H1 (cell line): Measurements from ENCODE around the gene CYGB. TPM values are rescaled to one million over a fixed set of nuclear protein-coding genes. Genes with fewer than 3 reads are reported as not detected.
A peak's percentile ranks its signal among the peaks of the same experiment; 100 is the strongest.

ENCODE experiments used
- CTCF ChIA-PET: fragments of 300-600 bp; sonication (Branson Sonifier 250); formaldehyde crosslinking; loops from one replicate; lab custom pipeline; 2021; ENCODE audit not compliant: partially characterized antibody; lab: Charles Lee
- POLR2A ChIA-PET: fragments of 300-600 bp; sonication (Branson Sonifier 250); formaldehyde crosslinking; loops from one replicate; lab custom pipeline; 2021; ENCODE audit warnings: inconsistent platforms; ENCODE audit not compliant: partially characterized antibody; lab: Charles Lee
- DNase-seq, 2 experiments: peaks; one replicate each; pipeline versions ENCODE4 v3.0.0 to v3.0.0-alpha.2; 2010 to 2022; ENCODE audit warnings: low spot score in 2 of 2, low read depth in 1 of 2, mixed read lengths in 1 of 2
- FAIRE-seq: peaks from 2 replicates; lab custom pipeline; 2011; peaks lifted over from hg19 to GRCh38; lab: Jason Lieb, UNC
- H2AFZ ChIP-seq: 2 replicates; pipeline ENCODE4 v1.8.1; 2012; ENCODE audit warnings: low read length, inconsistent platforms
- H2AK5ac ChIP-seq: 2 replicates; pipeline ENCODE4 v1.6.1; 2013; ENCODE audit warnings: low read depth, low read length
- H2BK120ac ChIP-seq: replicated peaks from 2 replicates; pipeline ENCODE3; 2013; ENCODE audit warnings: low read depth, low read length, inconsistent platforms
- H2BK12ac ChIP-seq: 2 replicates; pipeline ENCODE4 v1.6.1; 2013; ENCODE audit warnings: low read depth, low read length
- H2BK15ac ChIP-seq: 2 replicates; pipeline ENCODE4 v1.6.1; 2013; ENCODE audit warnings: low read length
- H2BK20ac ChIP-seq: 2 replicates; pipeline ENCODE4 v1.6.1; 2013; ENCODE audit warnings: low read length
- H2BK5ac ChIP-seq: 2 replicates; pipeline ENCODE4 v1.6.1; 2013; ENCODE audit warnings: low read depth, low read length
- H3K14ac ChIP-seq: 2 replicates; pipeline ENCODE4 v1.6.1; 2013; ENCODE audit warnings: inconsistent platforms; ENCODE audit not compliant: insufficient read length
- H3K18ac ChIP-seq: 2 replicates; pipeline ENCODE4 v1.6.1; 2013; ENCODE audit warnings: low read length; ENCODE audit errors: extremely low read depth
- H3K23ac ChIP-seq: 2 replicates; pipeline ENCODE4 v1.6.1; 2013; ENCODE audit warnings: inconsistent platforms; ENCODE audit not compliant: insufficient read length
- H3K23me2 ChIP-seq: 2 replicates; pipeline ENCODE4 v1.6.1; 2013; ENCODE audit warnings: low read depth, low read length
- H3K27ac ChIP-seq: 2 replicates; pipeline ENCODE4 v1.6.1; 2011; ENCODE audit warnings: low read depth, low read length, inconsistent platforms
- H3K27me3 ChIP-seq, 4 experiments: replicated peaks in 1 of 4; 1 replicate in 1 of 4; 2 replicates in 3 of 4; pipeline versions ENCODE4 v1.6.1 to v1.8.1; 2011 to 2013; ENCODE audit warnings: low read length in 3 of 4, mild to moderate bottlenecking in 3 of 4, inconsistent platforms in 2 of 4, mixed read lengths in 2 of 4, moderate library complexity in 1 of 4; ENCODE audit not compliant: control insufficient read depth in 3 of 4, insufficient read depth in 3 of 4; ENCODE audit errors: extremely low read depth in 1 of 4
- H3K36me3 ChIP-seq, 4 experiments: 2 replicates each; pipeline versions ENCODE4 v1.6.1 to v1.8.1; 2011 to 2013; ENCODE audit warnings: mild to moderate bottlenecking in 4 of 4, low read length in 3 of 4, moderate library complexity in 2 of 4, control low read depth in 1 of 4, inconsistent platforms in 1 of 4; ENCODE audit not compliant: insufficient read depth in 4 of 4, control insufficient read depth in 2 of 4
- H3K4ac ChIP-seq: replicated peaks from 2 replicates; pipeline ENCODE3; 2013; ENCODE audit warnings: low read length, low read depth, mixed read lengths, inconsistent platforms; ENCODE audit not compliant: insufficient read length
- H3K4me1 ChIP-seq, 4 experiments: replicated peaks in 1 of 4; 1 replicate in 1 of 4; 2 replicates in 3 of 4; pipeline versions ENCODE4 v1.6.1 to v1.8.1; 2011 to 2013; ENCODE audit warnings: low read length in 3 of 4, inconsistent platforms in 2 of 4, mixed read lengths in 1 of 4; ENCODE audit not compliant: insufficient read depth in 4 of 4, control insufficient read depth in 3 of 4
- H3K4me2 ChIP-seq, 2 experiments: 2 replicates each; pipeline versions ENCODE4 v1.6.1 to v1.8.1; 2011 to 2013; ENCODE audit warnings: low read depth in 2 of 2, low read length in 2 of 2, control low read depth in 1 of 2, inconsistent platforms in 1 of 2, mild to moderate bottlenecking in 1 of 2; ENCODE audit not compliant: insufficient read depth in 1 of 2
- H3K4me3 ChIP-seq, 4 experiments: fragments of 200-600, 300-600 bp in 1 of 4; sonication (generic), shearing (Covaris generic), sonication (Bioruptor Twin) in 1 of 4; 2 replicates each; pipeline versions ENCODE4 v1.5.1 to v1.8.1; 2011 to 2016; ENCODE audit warnings: low read length in 4 of 4, low read depth in 3 of 4, control low read depth in 2 of 4, inconsistent platforms in 2 of 4, mild to moderate bottlenecking in 2 of 4, mixed read lengths in 1 of 4, moderate library complexity in 1 of 4; ENCODE audit not compliant: insufficient read depth in 2 of 4; ENCODE audit errors: extremely low read depth in 1 of 4
- H3K56ac ChIP-seq: replicated peaks from 2 replicates; pipeline ENCODE3; 2013; ENCODE audit warnings: low read depth, mild to moderate bottlenecking, mixed read lengths, low read length, inconsistent platforms; ENCODE audit not compliant: insufficient read length
- H3K79me1 ChIP-seq: 2 replicates; pipeline ENCODE4 v1.6.1; 2013; ENCODE audit warnings: low read depth, low read length, control low read depth
- H3K79me2 ChIP-seq, 2 experiments: 2 replicates each; pipeline versions ENCODE4 v1.6.1 to v1.8.1; 2012 to 2013; ENCODE audit warnings: low read length in 2 of 2, mild to moderate bottlenecking in 2 of 2, inconsistent platforms in 1 of 2; ENCODE audit not compliant: insufficient read depth in 2 of 2, control insufficient read depth in 1 of 2
- H3K9ac ChIP-seq, 4 experiments: replicated peaks in 1 of 4; 1 replicate in 1 of 4; 2 replicates in 3 of 4; pipeline versions ENCODE4 v1.6.1 to v1.8.1; 2011 to 2013; ENCODE audit warnings: low read depth in 3 of 4, low read length in 3 of 4, control low read depth in 2 of 4, mild to moderate bottlenecking in 2 of 4, moderate library complexity in 2 of 4, inconsistent platforms in 1 of 4; ENCODE audit errors: extremely low read depth in 1 of 4
- H3K9me3 ChIP-seq, 2 experiments: 2 replicates each; pipeline versions ENCODE4 v1.6.1 to v1.8.1; 2012 to 2013; ENCODE audit warnings: mild to moderate bottlenecking in 2 of 2, moderate library complexity in 2 of 2, control low read depth in 1 of 2, inconsistent platforms in 1 of 2, low read depth in 1 of 2, low read length in 1 of 2, mixed read lengths in 1 of 2; ENCODE audit not compliant: insufficient read depth in 2 of 2
- H4K20me1 ChIP-seq, 2 experiments: replicated peaks in 1 of 2; 2 replicates each; pipeline versions ENCODE3 to v1.8.1; 2011 to 2013; ENCODE audit warnings: inconsistent platforms in 2 of 2, low read length in 2 of 2, mild to moderate bottlenecking in 1 of 2; ENCODE audit not compliant: insufficient read depth in 2 of 2, control insufficient read depth in 1 of 2
- H4K5ac ChIP-seq: 2 replicates; pipeline ENCODE4 v1.6.1; 2013; ENCODE audit warnings: low read length, low read depth, mixed read lengths, inconsistent platforms; ENCODE audit not compliant: insufficient read length
- H4K8ac ChIP-seq: 2 replicates; pipeline ENCODE4 v1.8.0; 2013; ENCODE audit warnings: mild to moderate bottlenecking, moderate library complexity, low read length, inconsistent platforms; ENCODE audit not compliant: insufficient read depth; ENCODE audit errors: extremely low read depth
- H4K91ac ChIP-seq: replicated peaks from 2 replicates; pipeline ENCODE3; 2013; ENCODE audit warnings: low read length, mixed read lengths, inconsistent platforms; ENCODE audit not compliant: insufficient read length
- BRCA1 ChIP-seq: IDR thresholded peaks from 2 replicates; pipeline ENCODE4 v1.6.1; 2012; ENCODE audit warnings: low read depth, low read length, improper control_type of control experiment
- CHD1 ChIP-seq: IDR thresholded peaks from 2 replicates; pipeline ENCODE4 v1.6.1; 2012; ENCODE audit warnings: low read depth, low read length, improper control_type of control experiment
- CHD2 ChIP-seq: IDR thresholded peaks from 2 replicates; pipeline ENCODE4 v1.6.1; 2012; ENCODE audit warnings: low read length, improper control_type of control experiment
- CTCF ChIP-seq, 3 experiments: IDR thresholded peaks; 1 replicate in 2 of 3; 2 replicates in 1 of 3; pipeline versions ENCODE4 v1.5.1 to v1.6.1; 2011; ENCODE audit warnings: low read length in 3 of 3, mild to moderate bottlenecking in 3 of 3, inconsistent platforms in 2 of 3, low read depth in 1 of 3, moderate library complexity in 1 of 3; ENCODE audit not compliant: insufficient read depth in 1 of 3; ENCODE audit errors: control extremely low read depth in 1 of 3
- E2F6 ChIP-seq: IDR thresholded peaks from 2 replicates; pipeline ENCODE4 v1.6.1; 2012; ENCODE audit warnings: inconsistent platforms
- SAP30 ChIP-seq: fragments of 300-600 bp; sonication (generic); IDR thresholded peaks from 2 replicates; pipeline ENCODE4 v1.7.1; 2012; ENCODE audit warnings: low read length, moderate library complexity, mild to moderate bottlenecking, inconsistent platforms; ENCODE audit not compliant: insufficient read depth, insufficient replicate concordance
- SIN3A ChIP-seq, 2 experiments: IDR thresholded peaks in 1 of 2; conservative IDR thresholded peaks in 1 of 2; 2 replicates each; pipeline ENCODE4 v1.6.1; 2011 to 2012; ENCODE audit warnings: low read length in 2 of 2, improper control_type of control experiment in 1 of 2, low read depth in 1 of 2, mild to moderate bottlenecking in 1 of 2
- SP1 ChIP-seq: IDR thresholded peaks from 2 replicates; pipeline ENCODE4 v1.6.1; 2011; ENCODE audit warnings: low read depth, low read length
- TAF7 ChIP-seq: optimal IDR thresholded peaks from 2 replicates; pipeline ENCODE3; 2011; ENCODE audit warnings: low read depth, mild to moderate bottlenecking, inconsistent platforms, low read length, moderate library complexity, borderline replicate concordance
- TCF12 ChIP-seq: IDR thresholded peaks from 2 replicates; pipeline ENCODE4 v1.6.1; 2011; ENCODE audit warnings: low read depth, mild to moderate bottlenecking, low read length
- WGBS, 2 experiments: shearing (Covaris generic) in 1 of 2; methylation state at CpG; one replicate each; pipeline versions ENCODE4 v1.1.6 to v1.1.7; 2013 to 2015; ENCODE audit warnings: low lambda C conversion rate in 2 of 2, mixed read lengths in 2 of 2, inconsistent platforms in 1 of 2, low coverage in 1 of 2, missing lambda C conversion rate in 1 of 2; ENCODE audit not compliant: insufficient replicate concordance in 2 of 2, insufficient coverage in 1 of 2, insufficient read length in 1 of 2; ENCODE audit errors: extremely low coverage in 1 of 2, missing lambda C conversion rate in 1 of 2; 5-methylcytosine and 5-hydroxymethylcytosine counted together
- polyA plus RNA-seq, 7 experiments: library from polyadenylated mRNA; depleted of rRNA in 3 of 7; stranded (reverse) in 5 of 7; unstranded in 2 of 7; fragments of >200 nt in 5 of 7; fragments of 200-250 nt in 2 of 7; gene quantifications; 1 replicate in 5 of 7; 2 replicates in 1 of 7; 4 replicates in 1 of 7; pipeline versions ENCODE4 v1.2.1 to v1.2.3, GENCODE V29; 2011 to 2013; ENCODE audit warnings: missing spikeins in 2 of 7, mixed read lengths in 2 of 7
- total RNA-seq: library from RNA; stranded (reverse); fragmentation: NEBNext Ultra II Directional; extraction: Animal tissue kit (Norgen Biotek cat#: 25700); gene quantifications from 2 replicates; pipeline ENCODE4 v1.2.1, GENCODE V29; 2021

CYGB gene
- total and polyA plus RNA-seq, 2 of the 8 experiments (the other 6 are each of a cell fraction or from before 2014, with no cell fraction given) = 2.7 to 3.7 TPM

- WGBS, 2 experiments = 88% methylated on average over 4 of the region's 4 CpGs; no CpG with 5 or more reads in 1 of the 2 experiments
- CTCF ChIA-PET = interaction anchor here (0.7 to 5.2 kb wide), 13 partner anchors 10 to 144 kb away, joined by 3 to 39 read pairs (median 4); partner anchors contain the start of gene PRCD
- POLR2A ChIA-PET = interaction anchor here (1.0 to 1.8 kb wide), 5 partner anchors 9 to 72 kb away, joined by 3 to 6 read pairs (median 4); no protein-coding TSS in a partner anchor
- Histone ChIP-seq H4K5ac (no peak overlapping the region), H3K79me1 (no peaks in the 10 kb centered on the region), H2BK15ac (no peak overlapping the region), H3K9me3 (no peaks in the 10 kb centered on the region), H3K4ac (no peak overlapping the region), H2BK5ac (no peak overlapping the region; the same call in 1 of the 2 replicates), H3K27ac (no peak overlapping the region), H2AK5ac (no peak overlapping the region), H3K23ac (no peak overlapping the region), H3K79me2 (no peaks in the 10 kb centered on the region; a peak in 1 of 4 replicates), H3K18ac (no peak overlapping the region), H4K8ac (no peak overlapping the region), H4K20me1 (peaks cover 0 to 7% of the 10 kb centered on the region in 2 experiments), H3K4me1 (peaks cover 1 to 11% (median 4%) of the 10 kb centered on the region in 4 experiments; a peak in 5 of 7 replicates), H3K23me2 (peaks cover 6% of the 10 kb centered on the region; the same call in 1 of the 2 replicates), H2BK12ac (no peak overlapping the region), H4K91ac (no peak overlapping the region), H2AFZ (no peak overlapping the region), H3K36me3 (no peaks in the 10 kb centered on the region), H2BK20ac (no peak overlapping the region), H2BK120ac (peak overlapping the region; percentile 6), H3K56ac (no peak overlapping the region), H3K4me2 (no peak overlapping the region), H3K27me3 (no peaks in the 10 kb centered on the region), H3K9ac (no peak overlapping the region), H3K4me3 (no peak overlapping the region), H3K14ac (no peak overlapping the region)
- FAIRE-seq (no peak), DNase-seq (no peak)
- TF ChIP-seq TAF7 (no peak), SP1 (no peak), CHD1 (no peak), CHD2 (no peak), SIN3A (conservative IDR thresholded peaks at IDR 0.05 in 1 of 2, IDR thresholded peaks at IDR 0.05 in 1 of 2; ENCODE audit: low read depth in 1 of 2, low read length in 2 of 2) (no peak), BRCA1 (no peak), TCF12 (no peak), SAP30 (no peak), CTCF (IDR thresholded peaks at IDR 0.05; ENCODE audit: control extremely low read depth in 1 of 3, insufficient read depth in 1 of 3, low read depth in 1 of 3, low read length in 3 of 3) (no peak), E2F6 (no peak)
These were observed 14.2 kb upstream of the CYGB start for GRCh38 chr17:76551685-76552084.
